Activated T-helper 9 cell treated with anti-CD3 and anti-CD28 coated beads, Interleukin-2, amount 50 U/mL, for 16 hours (primary cell): ENCODE data around the gene MSANTD2.
"Not testable (repeated sequence)": the region's sequence is repeated elsewhere in the genome, so short reads cannot be mapped to it uniquely, and the experiment has no call there.

Experiments
- DNase-seq: peaks from one replicate; pipeline ENCODE4 v3.0.0-alpha.2; 2020; ENCODE audit warnings: low read depth

The MSANTD2 gene

DNA sequence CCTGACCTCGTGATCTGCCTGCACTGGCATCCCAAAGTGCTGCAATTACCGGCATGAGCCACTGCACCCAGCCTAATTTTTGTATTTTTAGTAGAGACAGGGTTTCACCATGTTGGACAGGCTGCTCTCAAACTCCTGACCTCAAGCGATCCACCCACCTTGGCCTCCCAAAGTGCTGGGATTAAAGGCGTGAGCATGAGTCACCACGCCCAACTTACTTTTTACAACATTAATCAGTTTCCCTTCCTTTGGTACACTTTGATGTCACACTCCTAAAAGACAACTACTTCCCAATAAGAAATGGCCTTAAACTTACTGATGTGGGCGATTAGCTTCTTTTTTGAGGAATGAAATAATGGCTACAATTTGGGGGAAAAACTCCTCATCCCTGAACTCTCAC, 29.2 kb downstream of the MSANTD2 start:
- DNase-seq, result not testable (repeated sequence)

DNA sequence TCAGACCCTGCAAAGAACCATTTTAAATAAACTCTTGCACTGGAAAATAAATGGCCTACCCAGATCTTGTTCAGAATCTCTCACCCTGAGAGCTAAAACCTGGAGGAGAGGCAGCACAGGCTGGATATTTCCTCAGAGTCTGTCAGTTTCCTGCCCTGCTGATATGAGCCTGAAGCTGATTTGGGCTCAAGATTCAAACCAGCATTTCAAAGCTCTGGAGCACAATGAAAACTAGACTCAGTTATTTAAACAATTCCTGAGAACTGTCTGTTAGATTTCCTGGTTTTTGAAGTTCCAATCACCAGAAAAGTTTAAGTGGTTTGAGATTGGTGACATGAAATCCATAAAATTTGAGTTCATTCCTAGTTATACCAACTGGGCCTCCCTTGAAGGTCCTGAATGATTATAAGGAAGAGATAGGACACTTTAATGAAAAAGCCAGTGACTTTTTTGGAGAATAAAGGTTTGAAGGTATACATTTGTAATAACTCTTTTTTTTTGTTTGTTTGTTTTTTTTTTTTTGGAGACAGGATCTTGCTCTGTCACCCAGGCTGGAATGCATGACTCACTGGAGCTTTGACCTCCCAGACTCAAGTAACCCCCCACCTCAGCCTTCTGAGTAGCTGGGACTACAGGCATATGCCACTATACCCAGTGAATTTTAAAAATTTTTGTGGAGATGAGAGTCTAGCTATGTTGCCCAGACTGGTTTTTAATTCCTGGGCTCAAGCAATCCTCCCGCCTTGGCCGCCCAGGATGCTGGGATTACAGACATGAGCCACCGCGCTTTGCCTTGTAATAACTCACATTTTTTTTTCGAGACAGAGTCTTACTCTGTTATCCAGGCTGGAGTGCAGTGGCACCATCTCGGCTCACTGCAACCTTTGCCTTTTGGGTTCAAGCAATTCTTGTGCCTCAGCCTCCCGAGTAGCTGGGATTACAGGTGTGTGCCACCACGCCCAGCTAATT, 30.1 kb downstream of the MSANTD2 start:
- DNase-seq, result no peak

DNA sequence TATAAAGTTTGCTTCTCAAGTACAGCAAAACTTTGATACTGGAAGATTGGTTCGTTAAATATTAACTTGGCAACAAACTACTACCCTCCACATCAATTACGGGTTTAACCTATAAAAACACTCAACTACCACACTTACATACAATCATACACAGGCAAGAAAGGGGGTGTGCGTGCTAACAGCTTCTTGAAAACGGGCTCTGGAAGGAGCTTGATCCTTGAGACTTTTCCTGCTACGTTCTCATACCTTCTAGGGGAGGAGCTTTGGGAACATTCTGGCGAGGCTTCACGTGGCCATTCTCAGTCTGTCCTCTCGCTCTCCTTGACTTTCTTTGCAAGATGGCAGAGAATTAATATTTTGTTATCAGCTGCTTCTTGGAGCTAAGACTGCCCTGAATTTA, 31.3 kb downstream of the MSANTD2 start:
- DNase-seq, result no peak

DNA sequence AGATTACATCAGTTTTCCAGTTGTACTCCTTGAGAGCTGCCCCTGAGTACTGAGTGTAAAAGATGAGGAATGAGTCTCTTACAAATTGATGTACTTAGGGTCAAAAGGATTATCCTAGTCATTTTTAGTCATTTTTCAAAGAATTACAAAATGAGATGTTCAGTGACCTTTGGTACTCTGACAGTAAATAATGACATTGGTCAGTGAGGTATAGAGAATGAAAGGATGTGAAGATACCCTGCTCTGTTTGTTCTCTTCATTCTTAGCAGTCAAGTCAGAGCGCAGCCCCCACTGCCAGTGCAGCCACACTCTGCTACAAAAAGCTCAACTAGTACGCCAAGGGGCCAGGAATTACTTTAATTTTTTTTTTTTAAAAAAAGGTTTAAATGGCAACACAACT, 34.0 kb downstream of the MSANTD2 start:
- DNase-seq, result no peak

GRCh38 chr11:124763156-124763947, 36.9 kb downstream of the MSANTD2 start:
- DNase-seq, result peak; percentile 76

DNA sequence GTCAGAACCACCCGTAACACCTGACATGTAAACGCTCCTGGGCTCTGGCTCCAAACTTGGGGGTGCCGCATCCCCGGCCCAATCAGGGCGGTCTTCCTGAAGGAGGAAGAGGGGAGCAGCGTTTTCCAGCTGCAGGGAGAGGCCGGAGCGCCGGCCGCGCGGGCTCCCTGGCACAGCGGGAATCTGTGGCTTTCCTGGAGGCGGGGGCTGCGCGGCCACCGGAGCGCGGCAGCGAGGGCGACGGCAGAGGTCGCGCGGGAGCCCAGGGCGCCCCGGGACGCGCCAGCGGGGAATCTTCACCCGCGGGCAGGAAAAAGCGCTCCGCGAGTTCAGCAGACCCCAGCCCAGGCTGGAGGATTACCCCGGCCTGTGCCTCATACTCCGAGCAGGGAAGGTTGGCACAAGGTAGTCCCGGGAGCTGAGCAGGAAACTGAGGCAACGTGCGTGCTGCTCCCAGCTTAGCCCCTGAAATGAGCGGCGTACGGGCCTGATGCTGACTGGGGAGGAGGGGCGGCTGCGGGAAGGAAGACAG, 37.5 kb downstream of the MSANTD2 start:
- no peak for DNase-seq

- peak; percentile 58 for DNase-seq
Observed at GRCh38 chr11:124762105-124762623, 38.0 kb downstream of the MSANTD2 start, which contains the start of gene ESAM. TSS of gene ESAM (minus strand) at chr11:124762290. CDS start at chr11:124762154, 136 bp downstream.

DNA sequence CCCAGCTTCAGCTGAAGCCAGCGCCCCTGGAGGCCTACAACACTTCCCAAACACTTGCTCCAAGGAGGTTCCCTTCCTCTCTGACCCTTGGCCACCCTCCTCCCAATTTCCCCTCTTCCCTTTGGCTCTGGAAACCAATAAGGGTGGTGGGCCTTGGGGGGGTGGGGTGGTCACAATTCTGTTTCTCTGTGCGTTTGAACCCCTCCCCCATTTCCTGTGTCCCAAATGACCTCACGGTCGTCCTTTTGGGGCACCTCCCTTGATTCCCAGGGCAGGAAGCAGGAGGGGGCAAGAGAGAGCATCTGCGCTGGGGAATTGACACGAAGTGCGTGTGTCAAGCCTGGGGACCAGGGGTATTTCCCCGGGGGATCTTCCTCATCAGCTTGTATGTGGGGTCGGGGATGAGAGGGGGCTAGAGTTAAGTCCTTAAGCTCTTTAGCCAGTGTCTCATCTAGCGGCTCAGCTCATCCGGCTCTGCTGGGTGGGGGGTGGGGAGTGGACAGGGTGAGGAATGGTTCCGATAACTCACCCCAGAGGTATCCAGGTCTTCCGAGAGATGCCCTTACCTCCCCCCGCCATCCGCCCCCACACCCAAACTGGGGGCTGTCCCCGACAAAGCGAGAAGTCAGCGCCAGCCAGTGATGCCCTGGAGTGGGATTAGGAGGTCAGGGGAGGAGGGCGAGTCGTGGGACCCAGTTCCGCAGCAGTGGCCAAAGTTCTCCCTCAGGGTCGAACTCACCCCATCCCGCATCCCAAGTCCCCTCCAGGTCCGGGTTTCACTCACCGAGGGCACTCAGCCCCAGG, 38.7 kb downstream of the MSANTD2 start:
- DNase-seq, result no peak

GRCh38 chr11:124760806-124761205, 39.4 kb downstream of the MSANTD2 start:
- no peak for DNase-seq

DNA sequence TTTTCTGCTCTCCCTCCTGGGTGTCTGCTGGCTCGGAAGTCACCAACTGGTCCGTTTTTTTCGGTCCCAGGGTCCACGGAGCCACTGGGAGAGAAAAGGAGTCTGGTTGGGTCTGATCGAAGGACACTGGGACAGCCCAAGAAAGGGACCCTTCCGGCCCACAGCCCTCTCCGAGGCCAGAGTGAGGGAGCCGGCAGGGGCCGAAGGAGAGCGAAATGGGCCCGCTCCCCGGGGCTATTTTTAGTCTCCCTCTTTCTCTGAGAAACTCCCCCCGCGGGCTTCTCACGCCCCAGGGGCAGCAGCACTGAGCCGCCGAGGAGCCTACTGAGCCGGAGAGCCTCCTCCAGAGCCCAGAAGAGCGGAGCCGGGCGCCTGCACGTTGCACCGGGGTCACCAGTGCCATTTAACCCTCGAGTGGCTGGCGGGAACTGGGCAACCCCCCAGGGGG, 40.0 kb downstream of the MSANTD2 start:
- no peak for DNase-seq

DNA sequence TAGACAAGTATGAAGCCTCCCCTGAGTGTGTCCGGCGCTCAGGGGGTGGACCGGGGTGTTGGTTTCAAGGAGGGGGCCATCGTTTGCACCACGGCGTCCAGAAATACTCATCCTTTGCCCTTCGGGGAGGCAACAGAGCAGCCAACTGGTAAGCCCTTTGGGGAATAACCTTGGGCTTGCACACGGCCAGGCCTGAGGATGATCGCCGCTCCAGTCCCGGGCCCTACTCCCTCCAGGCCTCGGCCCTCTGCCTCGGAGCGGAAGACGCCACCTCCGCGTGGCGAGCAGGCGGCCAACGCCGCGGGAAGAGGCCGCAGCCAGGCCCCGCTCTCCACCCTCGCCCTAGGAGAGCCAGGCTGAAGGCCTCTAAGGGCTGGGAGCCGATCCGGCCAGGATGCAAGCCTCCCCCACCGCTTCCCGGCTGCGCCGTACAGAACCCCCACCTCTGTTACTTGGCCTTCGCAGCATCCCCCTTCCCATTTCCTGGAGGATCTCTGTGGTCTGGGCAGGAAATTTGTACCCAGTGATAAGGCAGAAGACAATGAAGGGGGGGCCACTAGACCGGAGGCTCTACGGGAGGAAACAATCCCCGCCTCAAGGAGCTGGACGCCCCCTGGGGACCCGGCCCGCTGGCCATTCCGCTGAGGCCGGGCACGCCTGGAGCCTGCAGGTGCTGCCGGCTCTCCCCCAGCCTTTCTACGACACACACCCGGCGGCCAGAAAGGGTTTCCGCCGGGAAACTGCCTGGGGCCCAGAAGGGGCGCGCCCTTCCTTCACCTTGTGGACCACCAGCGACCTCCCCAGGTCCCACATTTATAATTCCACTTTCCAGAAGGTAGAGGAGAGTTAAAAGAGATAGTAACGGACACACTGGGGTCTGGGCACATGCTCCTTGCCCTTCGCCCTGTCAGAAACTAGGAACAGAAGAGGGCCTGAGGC, 40.7 kb downstream of the MSANTD2 start:
- DNase-seq, result no peak

- peak; percentile 51 for DNase-seq
Observed at GRCh38 chr11:124758355-124759265, 41.6 kb downstream of the MSANTD2 start.

GRCh38 chr11:124757320-124757719, 42.9 kb downstream of the MSANTD2 start:
- DNase-seq, result no peak

GRCh38 chr11:124756753-124757227, 43.4 kb downstream of the MSANTD2 start:
- DNase-seq, result no peak

GRCh38 chr11:124756033-124756752, 44.0 kb downstream of the MSANTD2 start:
- no peak for DNase-seq

GRCh38 chr11:124754710-124755109, 45.5 kb downstream of the MSANTD2 start:
- DNase-seq, result no peak

DNA sequence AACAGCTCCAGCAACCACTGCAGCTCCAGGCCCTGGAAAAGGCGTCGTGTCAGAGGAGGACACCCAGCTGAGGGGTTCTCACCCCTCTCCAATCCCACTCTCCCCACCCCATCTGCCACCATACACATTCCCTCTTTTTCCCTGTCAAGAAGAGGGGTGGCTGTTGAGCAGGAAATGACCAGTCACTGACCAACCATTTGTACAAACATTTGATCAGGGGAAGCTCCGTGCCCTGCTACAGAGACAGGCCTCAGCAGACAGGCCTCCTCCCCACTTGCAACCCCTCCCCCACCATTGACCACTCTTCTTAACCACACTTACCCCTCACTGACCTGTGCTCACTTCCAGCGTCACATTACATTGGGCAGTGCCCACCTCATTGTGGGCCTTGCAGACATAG, 45.9 kb downstream of the MSANTD2 start:
- DNase-seq, result no peak

DNA sequence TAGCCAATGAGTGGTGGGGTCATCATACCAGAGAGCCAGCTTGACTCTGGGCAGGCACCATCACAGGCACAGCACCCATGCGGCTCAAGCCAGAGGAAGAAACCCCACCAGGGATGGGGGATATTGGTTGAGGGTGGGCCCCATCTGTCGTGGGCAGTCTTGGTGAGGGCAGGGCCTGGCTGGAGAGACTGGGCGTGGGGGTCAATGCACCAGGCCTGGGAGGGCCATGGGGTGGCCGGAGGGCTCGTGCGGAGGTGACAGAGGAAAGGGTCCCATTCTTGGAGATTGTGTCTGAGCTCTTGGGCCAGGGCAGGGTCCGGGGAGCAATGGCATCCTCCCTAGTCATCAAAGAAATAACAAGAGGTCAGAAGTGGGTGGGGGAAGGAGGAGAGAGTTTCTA, 46.6 kb downstream of the MSANTD2 start:
- no peak for DNase-seq
